ENCODE results near the gene CFD.
"Not testable (repeated sequence)": the region's sequence is repeated elsewhere in the genome, so short reads cannot be mapped to it uniquely, and the experiment has no call there.

The CFD gene

DNA sequence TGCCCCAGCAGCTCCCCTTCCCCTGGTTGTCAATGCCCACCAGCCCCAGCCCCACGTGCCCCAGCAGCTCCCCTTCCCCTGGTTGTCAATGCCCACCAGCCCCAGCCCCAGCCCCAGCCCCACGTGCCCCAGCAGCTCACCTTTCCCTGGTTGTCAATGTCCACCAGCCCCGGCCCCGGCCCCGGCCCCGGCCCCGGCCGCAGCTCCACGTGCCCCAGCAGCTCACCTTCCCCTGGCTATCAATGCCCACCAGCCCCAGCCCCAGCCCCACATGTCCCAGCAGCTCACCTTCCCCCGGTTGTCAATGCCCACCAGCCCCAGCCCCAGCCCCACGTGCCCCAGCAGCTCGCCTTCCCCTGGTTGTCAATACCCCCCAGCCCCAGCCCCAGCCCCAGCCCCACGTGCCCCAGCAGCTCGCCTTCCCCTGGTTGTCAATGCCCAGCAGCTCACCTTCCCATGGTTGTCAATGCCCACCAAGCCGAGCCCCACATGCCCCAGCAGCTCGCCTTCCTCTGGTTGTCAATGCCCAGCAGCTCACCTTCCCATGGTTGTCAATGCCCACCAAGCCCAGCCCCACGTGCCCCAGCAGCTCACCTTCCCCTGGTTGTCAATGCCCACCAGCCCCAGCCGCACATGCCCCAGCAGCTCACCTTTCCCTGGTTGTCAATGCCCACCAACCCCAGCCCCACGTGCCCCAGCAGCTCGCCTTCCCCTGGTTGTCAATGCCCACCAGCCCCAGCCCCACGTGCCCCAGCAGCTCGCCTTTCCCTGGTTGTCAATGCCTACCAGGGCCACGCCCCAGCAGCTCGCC lies 19.5 kb downstream of the CFD start:
- H3K4me3 Mint-ChIP-seq; H3K9me3 Mint-ChIP-seq; H3K4me1 Mint-ChIP-seq (ENCODE audit: low read depth); H3K27me3 Mint-ChIP-seq; H3K27ac Mint-ChIP-seq; intact Hi-C loops (cut with micrococcal nuclease): not testable (repeated sequence)
- H3K36me3 Mint-ChIP-seq (ENCODE audit: low read depth) = peaks cover 100% of the 10 kb centered on the region

GRCh38 chr19:879711-880438 lies 20.4 kb downstream of the CFD start:
- no peaks in the 10 kb centered on the region for H3K9me3 Mint-ChIP-seq
- no peaks in the 10 kb centered on the region for H3K27me3 Mint-ChIP-seq
- intact Hi-C loops (cut with micrococcal nuclease) = no loop called here
- H3K36me3 Mint-ChIP-seq (ENCODE audit: low read depth) = peaks cover 100% of the 10 kb centered on the region
- H3K4me1 Mint-ChIP-seq (ENCODE audit: low read depth) = no peaks in the 10 kb centered on the region
- no peak overlapping the region for H3K27ac Mint-ChIP-seq
- no peak overlapping the region for H3K4me3 Mint-ChIP-seq

GRCh38 chr19:881385-882071 lies 22.1 kb downstream of the CFD start:
- Mint-ChIP-seq H3K4me3 (no peak overlapping the region), H3K27ac (no peak overlapping the region)
- intact Hi-C loops (cut with micrococcal nuclease) = no loop called here

DNA sequence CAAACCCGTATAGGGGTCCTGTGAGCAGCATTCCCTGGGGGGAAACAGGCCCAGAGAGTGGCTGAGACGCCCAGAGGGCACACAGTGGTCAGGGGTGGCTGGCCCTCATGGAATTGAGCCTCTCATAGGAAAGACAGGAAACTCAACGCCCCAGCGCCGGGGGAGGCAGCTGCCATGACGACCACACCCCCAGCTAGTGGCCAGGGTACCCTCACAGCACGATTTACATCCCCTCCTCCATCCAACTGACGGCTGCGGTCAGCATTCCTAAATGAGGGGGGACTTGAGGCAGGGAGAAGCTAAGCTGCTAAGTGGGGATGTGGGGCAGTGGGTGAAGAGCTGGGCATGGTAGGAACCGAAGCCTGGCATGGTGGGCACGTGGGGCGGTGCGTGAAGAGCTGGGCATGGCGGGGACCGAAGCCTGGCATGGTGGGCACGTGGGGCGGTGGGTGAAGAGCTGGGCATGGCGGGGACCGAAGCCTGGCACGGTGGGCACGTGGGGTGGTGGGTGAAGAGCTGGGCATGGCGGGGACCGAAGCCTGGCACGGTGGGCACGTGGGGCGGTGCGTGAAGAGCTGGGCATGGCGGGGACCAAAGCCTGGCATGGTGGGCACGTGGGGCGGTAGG lies 23.5 kb downstream of the CFD start:
- intact Hi-C loops (cut with micrococcal nuclease) = no loop called here
- Mint-ChIP-seq H3K27ac (no peak overlapping the region), H3K36me3 (ENCODE audit: low read depth) (peaks cover 100% of the 10 kb centered on the region)

More at GRCh38 chr19:881385-882071, 22.1 kb downstream of the CFD start:
- Mint-ChIP-seq H3K36me3 (ENCODE audit: low read depth) (peaks cover 100% of the 10 kb centered on the region), H3K4me1 (ENCODE audit: low read depth) (no peaks in the 10 kb centered on the region), H3K9me3 (no peaks in the 10 kb centered on the region), H3K27me3 (no peaks in the 10 kb centered on the region)

DNA sequence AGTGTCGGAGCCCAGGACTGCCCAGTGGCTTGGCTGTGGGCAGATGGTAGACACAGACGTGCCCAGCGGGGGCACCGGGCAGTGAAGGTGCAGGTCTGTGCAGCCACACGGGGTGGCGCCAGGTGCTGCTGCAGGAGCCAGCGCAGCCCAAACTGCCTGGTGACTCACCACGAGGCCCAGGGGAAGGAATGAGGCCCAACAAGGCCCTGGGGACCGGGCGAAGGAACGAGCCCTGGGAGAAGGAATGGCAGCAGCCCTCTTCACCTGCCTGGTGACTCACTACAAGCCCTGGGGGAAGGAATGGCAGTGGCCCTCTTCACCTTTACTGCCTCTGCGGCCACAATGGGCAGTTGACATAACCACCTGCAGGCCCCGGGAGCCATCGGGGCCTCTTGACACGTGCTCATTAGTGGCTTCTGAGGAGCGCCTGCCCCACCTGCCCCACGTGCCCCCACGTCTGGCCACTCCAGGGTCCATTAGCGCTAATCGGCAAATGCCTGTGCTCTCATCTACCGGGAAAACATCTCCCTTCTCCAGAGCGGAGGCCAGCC lies 24.3 kb downstream of the CFD start:
- Mint-ChIP-seq H3K27me3 (no peaks in the 10 kb centered on the region), H3K4me1 (ENCODE audit: low read depth) (peaks cover 4% of the 10 kb centered on the region), H3K9me3 (no peaks in the 10 kb centered on the region), H3K27ac (no peak overlapping the region), H3K36me3 (ENCODE audit: low read depth) (peaks cover 100% of the 10 kb centered on the region), H3K4me3 (no peak overlapping the region)
- intact Hi-C loops (cut with micrococcal nuclease) = no loop called here

More for the DNA sequence above, 23.5 kb downstream of the CFD start:
- Mint-ChIP-seq H3K9me3 (no peaks in the 10 kb centered on the region), H3K27me3 (no peaks in the 10 kb centered on the region), H3K4me3 (no peak overlapping the region), H3K4me1 (ENCODE audit: low read depth) (no peaks in the 10 kb centered on the region)

GRCh38 chr19:884420-885211 lies 25.2 kb downstream of the CFD start:
- no peak overlapping the region for H3K4me3 Mint-ChIP-seq
- H3K27me3 Mint-ChIP-seq = no peaks in the 10 kb centered on the region
- no peaks in the 10 kb centered on the region for H3K9me3 Mint-ChIP-seq
- peaks cover 100% of the 10 kb centered on the region for H3K36me3 Mint-ChIP-seq (ENCODE audit: low read depth)
- intact Hi-C loops (cut with micrococcal nuclease) = no loop called here
- peaks cover 10% of the 10 kb centered on the region for H3K4me1 Mint-ChIP-seq (ENCODE audit: low read depth)
- no peak overlapping the region for H3K27ac Mint-ChIP-seq

- H3K9me3 Mint-ChIP-seq = no peaks in the 10 kb centered on the region
- no peaks in the 10 kb centered on the region for H3K27me3 Mint-ChIP-seq
- H3K4me3 Mint-ChIP-seq = no peak overlapping the region
- H3K4me1 Mint-ChIP-seq (ENCODE audit: low read depth) = peaks cover 10% of the 10 kb centered on the region
- intact Hi-C loops (cut with micrococcal nuclease) = no loop called here
- peaks cover 100% of the 10 kb centered on the region for H3K36me3 Mint-ChIP-seq (ENCODE audit: low read depth)
- H3K27ac Mint-ChIP-seq = no peak overlapping the region
Measured at GRCh38 chr19:885536-886224, 26.2 kb downstream of the CFD start.

DNA sequence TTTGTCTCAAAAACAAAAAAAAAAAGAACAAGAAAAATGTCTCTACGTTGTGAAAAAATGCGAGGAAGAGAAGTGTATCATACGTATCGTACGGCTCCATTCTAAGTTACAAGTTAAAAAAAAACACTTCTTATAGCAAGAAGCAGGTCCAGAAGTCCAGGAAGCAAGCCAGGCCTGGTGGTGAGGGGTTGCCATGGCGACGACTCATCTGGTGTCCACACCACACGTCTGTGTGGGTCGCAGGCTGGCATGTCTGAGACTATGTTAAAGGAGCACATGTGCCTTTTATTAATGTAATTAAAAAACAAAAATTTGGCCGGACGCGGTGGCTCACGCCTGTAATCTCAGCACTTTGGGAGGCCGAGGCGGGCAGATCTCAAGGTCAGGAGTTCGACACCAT lies 27.6 kb downstream of the CFD start:
- no peaks in the 10 kb centered on the region for H3K9me3 Mint-ChIP-seq
- H3K4me1 Mint-ChIP-seq (ENCODE audit: low read depth) = peaks cover 20% of the 10 kb centered on the region
- H3K27ac Mint-ChIP-seq = no peak overlapping the region
- no peak overlapping the region for H3K4me3 Mint-ChIP-seq
- no peaks in the 10 kb centered on the region for H3K27me3 Mint-ChIP-seq
- H3K36me3 Mint-ChIP-seq (ENCODE audit: low read depth) = peaks cover 94% of the 10 kb centered on the region
- intact Hi-C loops (cut with micrococcal nuclease) = no loop called here

- H3K4me3 Mint-ChIP-seq = no peak overlapping the region
- H3K36me3 Mint-ChIP-seq (ENCODE audit: low read depth) = peaks cover 89% of the 10 kb centered on the region
- H3K9me3 Mint-ChIP-seq = no peaks in the 10 kb centered on the region
- H3K27ac Mint-ChIP-seq = no peak overlapping the region
- H3K27me3 Mint-ChIP-seq = no peaks in the 10 kb centered on the region
- peaks cover 24% of the 10 kb centered on the region for H3K4me1 Mint-ChIP-seq (ENCODE audit: low read depth)
- intact Hi-C loops (cut with micrococcal nuclease) = no loop called here
Measured at GRCh38 chr19:887599-887998, 28.1 kb downstream of the CFD start.

DNA sequence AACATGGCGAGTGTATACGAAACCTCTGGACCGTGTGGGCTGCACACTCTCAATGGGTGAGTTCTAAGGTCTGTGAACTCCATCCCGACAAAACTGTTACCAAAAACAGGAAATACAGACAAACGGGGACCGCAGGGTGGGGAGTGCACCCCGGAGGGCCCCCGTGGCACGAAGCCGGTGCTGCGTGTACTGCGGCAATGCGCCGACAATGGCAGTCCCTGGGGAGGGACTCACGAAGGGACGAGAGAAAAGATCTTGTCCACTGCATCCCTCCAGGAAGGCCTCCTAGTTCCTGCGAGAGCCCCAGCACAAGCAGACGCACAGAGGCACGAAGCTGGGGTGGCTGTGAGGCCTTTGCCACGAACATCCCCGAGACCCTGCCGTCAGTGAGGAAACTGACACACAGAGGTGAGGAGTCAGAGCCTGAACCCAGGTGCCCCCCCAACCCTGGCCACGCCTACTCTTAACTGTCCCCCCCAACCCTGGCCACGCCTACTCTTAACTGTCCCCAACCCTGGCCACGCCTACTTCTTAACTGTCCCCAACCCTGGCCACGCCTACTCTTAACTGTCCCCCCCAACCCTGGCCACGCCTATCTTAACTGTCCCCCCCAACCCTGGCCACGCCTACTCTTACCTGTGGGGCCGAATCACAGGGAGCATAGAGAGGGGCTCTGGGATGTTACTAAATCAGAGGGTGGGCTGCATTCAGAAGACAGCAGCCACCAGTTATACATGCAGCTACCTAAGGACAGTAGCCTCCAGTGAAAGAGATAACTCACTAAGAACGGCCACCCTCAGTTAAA lies 29.3 kb downstream of the CFD start:
- no peak overlapping the region for H3K27ac Mint-ChIP-seq
- no peaks in the 10 kb centered on the region for H3K27me3 Mint-ChIP-seq
- H3K36me3 Mint-ChIP-seq (ENCODE audit: low read depth) = peaks cover 83% of the 10 kb centered on the region
- intact Hi-C loops (cut with micrococcal nuclease) = no loop called here
- H3K4me3 Mint-ChIP-seq = no peak overlapping the region
- H3K9me3 Mint-ChIP-seq = no peaks in the 10 kb centered on the region
- H3K4me1 Mint-ChIP-seq (ENCODE audit: low read depth) = peaks cover 24% of the 10 kb centered on the region

GRCh38 chr19:889662-890295 lies 30.3 kb downstream of the CFD start:
- Mint-ChIP-seq H3K36me3 (ENCODE audit: low read depth) (peaks cover 73% of the 10 kb centered on the region), H3K4me1 (ENCODE audit: low read depth) (peaks cover 24% of the 10 kb centered on the region), H3K4me3 (no peak overlapping the region), H3K9me3 (no peaks in the 10 kb centered on the region), H3K27me3 (no peaks in the 10 kb centered on the region), H3K27ac (no peak overlapping the region)
- intact Hi-C loops (cut with micrococcal nuclease) = no loop called here

- peaks cover 62% of the 10 kb centered on the region for H3K36me3 Mint-ChIP-seq (ENCODE audit: low read depth)
- peak overlapping the region; percentile 69 for H3K4me3 Mint-ChIP-seq
- H3K4me1 Mint-ChIP-seq (ENCODE audit: low read depth) = peaks cover 29% of the 10 kb centered on the region
- H3K27me3 Mint-ChIP-seq = no peaks in the 10 kb centered on the region
- H3K27ac Mint-ChIP-seq = peak overlapping the region; percentile 79
- intact Hi-C loops (cut with micrococcal nuclease) = no loop called here
- no peaks in the 10 kb centered on the region for H3K9me3 Mint-ChIP-seq
Measured at GRCh38 chr19:890831-891230, 31.4 kb downstream of the CFD start.

Measured in dendritic cell treated with granulocyte-macrophage colony-stimulating factor and Interleukin-4, amounts not matched to agents 40 ng/mL and 50 ng/mL, for 4 days (primary cell).